HG03025 (cell line): ENCODE measurements around the gene OR2A5.
"Not testable (repeated sequence)": the region's sequence is repeated elsewhere in the genome, so short reads cannot be mapped to it uniquely, and the experiment has no call there.

Experiments
- ATAC-seq: cut with Tn5 transposase; IDR thresholded peaks from one replicate; pipeline ENCODE4 v1.9.1; 2021; ENCODE audit warnings: mild to moderate bottlenecking, moderate library complexity; ENCODE audit not compliant: unreplicated experiment, low FRiP score

OR2A5 gene

DNA sequence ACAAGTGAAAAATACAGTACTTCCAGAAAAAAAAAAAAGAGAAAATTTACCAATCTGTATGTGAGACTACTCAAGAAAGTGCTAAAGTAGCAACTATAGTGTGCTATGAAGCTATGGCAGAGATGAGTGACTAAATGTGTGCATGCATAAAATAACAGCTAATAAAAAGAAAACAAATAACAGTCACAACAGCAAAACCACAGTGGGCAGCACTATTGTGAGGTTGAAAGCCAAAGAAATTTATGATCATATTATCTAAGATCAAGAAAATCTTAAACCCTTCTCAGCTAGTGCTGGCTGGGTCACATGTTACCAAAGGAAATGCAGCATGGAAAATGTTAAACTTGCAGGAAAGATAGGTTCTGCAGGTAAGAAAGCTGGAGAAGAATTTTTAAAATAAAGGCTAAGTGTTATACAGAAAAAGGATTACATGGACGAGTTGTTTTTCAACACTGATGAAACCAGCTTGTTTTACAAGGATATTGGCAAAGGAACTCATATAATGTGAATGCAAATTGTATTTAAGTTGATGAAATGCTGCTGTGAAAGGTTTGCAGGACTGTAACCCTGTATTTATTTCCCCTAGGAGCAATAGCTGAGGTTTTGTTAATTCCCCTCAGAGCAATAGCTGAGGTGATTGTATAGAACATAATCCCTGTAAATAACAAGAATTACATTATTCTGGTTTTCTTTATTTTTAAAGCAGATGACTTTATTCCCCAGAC lies 15.6 kb upstream of the OR2A5 start:
- ATAC-seq, result no peak

DNA sequence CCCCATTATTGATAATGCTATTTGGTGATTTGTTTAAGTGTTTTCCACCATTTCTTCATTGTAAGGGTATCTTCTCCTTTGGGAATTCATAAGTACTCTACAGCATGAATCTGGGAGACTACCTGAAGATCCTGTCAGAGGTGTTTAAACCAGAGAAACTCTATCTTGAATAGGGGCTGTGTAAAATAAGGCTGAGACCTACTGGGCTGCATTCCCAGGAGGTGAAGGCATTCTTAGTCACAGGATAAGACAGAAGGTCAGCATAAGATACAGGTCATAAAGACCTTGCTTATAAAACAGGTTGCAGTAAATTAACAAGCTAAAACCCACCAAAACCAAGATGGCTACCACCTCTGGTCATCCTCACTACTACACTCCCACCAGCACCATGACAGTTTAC lies 13.4 kb upstream of the OR2A5 start:
- no peak for ATAC-seq

DNA sequence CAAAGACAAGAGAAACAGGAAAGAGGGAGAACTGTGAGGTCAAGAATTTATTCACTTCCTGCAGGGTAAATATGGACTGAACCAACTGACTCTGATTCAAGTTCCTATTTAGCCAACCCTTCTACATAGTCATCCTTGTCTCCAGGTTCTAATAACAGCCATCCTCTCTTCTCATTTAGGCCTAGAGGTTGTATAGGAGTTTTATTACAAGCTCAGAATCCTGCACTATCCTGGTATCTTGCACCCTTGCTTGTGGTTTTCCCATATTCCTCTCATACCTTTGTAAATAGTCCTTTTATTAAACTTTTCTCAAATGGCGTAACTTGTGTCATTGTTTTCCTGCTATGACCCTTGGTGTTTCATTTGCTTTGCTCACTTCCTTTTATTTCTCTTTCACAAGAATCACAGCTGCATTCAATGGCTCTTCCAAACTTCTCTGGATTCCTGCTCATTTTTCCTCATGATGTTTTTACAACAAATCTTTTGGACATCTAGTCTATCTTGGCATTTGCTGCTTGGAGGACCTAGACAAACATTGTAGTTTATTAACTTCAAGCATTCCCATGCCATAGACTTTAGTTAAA lies 12.4 kb upstream of the OR2A5 start:
- no peak for ATAC-seq

DNA sequence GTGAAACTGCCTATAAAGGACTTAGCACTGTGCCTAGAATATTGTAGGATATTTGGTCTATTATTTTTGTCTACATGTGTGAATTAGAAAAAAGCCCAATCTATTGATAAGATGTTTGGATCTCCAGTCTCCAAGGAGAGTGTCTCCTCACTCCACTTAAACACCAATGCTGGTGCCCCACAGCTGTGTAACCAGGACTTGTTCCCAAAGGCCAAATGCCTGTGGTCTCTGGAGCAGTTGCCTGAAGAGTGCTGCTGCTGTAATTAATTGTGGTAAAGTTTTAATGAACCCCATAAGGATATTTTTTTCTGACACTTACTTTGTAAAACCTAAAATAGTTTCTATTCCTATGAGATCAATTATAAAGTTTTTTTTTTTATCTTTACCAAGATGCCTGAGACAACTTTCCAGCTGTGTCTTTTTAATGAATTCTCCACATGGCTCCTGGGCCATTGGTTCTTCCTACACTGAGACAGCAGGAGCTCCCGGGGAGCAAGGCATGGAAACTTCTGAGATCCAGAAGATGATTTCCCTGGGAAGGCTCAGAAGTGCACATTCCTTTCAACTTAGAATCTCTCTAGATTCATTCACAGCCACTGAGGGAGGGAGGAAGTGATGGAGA lies 11.2 kb upstream of the OR2A5 start:
- no peak for ATAC-seq

DNA sequence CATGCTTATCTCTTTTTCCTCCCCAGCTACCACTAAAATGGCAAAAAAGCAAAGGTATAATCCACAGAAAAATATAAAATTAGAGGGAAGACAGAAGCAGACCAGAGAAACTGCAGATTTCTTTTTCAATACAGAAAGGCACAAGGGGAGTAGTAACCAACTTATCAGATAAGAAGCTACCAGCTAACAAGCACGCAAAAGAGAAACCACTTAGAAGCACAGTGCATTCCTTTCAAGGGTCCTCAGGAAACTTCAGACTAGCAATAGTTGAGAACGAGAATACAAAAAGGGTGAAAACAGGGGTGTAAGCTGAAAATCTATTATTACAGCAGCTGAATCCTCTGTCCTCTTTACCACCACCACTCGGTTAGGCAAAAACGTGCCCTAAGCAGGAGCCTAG lies 9.9 kb upstream of the OR2A5 start:
- no peak for ATAC-seq

DNA sequence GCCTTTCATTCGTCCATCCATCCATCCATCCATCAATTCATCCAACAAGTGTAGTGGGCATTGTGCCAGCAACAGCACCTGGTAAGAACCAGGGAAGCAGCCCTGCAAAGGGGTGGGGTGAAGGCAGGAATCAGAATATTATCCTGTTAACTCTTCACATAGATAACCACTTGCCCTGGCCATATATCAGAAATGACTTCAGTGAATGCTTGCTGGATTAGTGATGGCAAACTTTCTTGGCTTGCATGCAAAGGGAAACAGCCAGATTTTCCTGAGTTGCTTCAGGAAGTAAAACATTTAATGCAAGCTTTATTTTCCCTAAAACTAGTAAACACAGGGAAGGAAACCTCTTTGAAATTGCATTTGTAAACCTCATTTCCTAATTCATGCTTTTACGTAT lies 743 bp downstream of the OR2A5 start:
- ATAC-seq, result no peak

DNA sequence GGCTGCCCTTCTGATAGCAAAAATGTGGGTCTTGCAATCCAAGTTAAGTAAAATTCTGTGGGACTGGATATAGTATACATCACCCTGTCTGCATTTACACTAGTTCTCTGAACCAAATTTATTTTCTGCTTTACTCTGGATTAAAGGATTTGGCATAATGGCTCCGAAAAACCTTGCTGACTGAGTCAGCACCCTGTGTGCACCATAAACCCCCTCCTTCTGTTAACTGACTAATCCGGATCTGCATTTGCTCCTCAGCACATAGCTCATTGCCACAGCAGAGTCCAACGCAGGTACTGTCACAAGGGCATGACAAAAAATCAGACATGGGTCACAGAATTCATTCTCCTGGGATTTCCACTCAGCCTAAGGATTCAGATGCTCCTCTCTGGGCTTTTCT lies 1.3 kb downstream of the OR2A5 start:
- no peak for ATAC-seq

DNA sequence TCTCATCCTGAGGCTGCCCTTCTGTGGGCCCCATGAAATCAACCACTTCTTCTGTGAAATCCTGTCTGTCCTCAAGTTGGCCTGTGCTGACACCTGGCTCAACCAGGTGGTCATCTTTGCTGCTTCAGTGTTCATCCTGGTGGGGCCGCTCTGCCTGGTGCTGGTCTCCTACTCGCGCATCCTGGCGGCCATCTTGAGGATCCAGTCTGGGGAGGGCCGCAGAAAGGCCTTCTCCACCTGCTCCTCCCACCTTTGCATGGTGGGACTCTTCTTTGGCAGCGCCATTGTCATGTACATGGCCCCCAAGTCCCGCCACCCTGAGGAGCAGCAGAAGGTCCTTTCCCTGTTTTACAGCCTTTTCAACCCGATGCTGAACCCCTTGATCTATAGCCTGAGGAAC lies 2.1 kb downstream of the OR2A5 start:
- not testable (repeated sequence) for ATAC-seq

DNA sequence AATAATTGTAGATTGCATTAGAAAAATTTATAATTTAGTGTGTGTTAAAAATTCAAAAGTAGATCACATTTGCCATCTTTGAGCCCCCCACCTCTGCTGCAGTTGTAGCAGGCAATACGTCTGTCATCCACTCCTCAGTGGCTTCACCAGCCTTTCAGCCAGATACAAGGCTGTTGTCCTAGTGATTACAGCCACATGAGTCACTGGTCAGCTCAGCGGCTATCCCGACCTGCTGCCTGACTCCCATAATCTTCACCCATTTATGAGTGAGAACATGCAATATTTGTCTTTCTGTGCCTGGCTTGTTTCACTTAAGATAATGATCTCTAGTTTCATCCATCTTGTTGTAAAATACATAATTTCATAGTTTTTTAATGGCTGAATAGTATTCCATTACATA lies 9.2 kb downstream of the OR2A5 start:
- ATAC-seq, result no peak

DNA sequence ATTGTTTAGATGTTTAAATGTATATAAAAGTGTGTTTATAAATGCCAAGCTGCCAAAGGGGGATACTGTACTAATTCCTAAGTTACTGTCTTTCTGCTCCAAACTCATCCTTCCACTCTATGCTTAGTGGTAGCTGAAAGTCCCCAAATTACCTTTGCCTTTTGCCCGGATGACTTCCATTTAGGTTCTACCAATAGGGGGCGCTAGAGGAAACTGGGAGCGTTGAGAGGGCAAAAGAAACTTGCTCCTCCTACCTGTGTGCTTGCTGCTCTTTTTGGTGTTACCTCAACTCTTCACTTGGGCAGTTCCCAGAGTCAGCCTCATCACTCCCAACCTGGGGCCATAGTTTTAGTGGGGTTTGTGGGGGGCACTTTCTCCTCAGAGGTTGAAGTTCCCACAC lies 15.0 kb downstream of the OR2A5 start:
- no peak for ATAC-seq

DNA sequence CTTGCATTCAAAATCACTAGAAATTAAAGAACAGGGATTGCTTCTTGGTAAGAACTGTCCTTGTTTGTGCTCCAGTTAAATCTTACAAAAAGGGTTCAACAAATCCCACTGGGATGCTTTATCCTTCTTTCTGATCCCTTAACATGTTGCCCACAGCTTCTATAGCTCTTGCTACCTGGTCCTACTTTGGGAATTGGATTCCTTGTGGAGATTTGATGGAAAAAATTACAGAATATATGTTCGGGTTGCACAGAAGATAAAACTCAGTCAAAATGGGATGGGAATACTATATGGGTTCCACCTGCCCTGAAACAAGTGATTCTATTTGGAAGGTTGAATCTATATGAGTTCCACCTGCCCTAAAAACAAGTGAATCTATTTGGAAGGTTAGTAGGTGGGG lies 20.8 kb downstream of the OR2A5 start, which contains the start of gene OR2A25:
TSS of gene OR2A25 (plus strand) at position 301 of the 400 bp plus-strand sequence. CDS start 4,409 bp downstream, outside the sequence.
- ATAC-seq, result no peak

DNA sequence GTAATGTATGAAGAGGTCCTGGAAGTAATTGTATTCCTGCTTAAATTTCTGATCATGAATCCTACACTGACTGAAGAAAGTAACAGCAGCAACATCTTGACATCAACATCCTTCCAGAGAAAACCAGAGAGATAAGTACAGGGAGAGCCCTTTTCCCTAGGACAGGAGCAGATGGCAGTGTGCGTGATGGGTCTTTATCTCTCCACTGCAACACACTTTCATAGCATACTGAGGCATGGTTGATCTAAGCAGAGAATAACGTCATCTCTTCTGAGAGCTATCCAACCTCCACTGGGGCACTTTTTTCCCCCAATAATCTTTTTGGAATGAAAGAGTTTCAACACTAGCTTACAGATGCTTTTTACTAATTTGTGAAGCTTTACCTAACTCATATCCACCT lies 21.2 kb downstream of the OR2A5 start:
- no peak for ATAC-seq

DNA sequence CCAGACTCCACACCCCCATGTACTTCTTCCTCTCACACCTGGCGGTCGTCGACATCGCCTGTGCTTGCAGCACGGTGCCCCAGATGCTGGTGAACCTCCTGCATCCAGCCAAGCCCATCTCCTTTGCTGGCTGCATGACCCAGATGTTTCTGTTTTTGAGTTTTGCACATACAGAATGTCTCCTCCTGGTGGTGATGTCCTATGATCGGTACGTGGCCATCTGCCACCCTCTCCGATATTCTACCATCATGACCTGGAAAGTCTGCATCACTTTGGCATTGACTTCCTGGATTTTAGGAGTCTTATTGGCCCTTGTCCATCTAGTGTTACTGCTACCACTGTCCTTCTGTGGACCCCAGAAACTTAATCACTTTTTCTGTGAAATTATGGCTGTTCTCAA lies 25.6 kb downstream of the OR2A5 start:
- ATAC-seq, result no peak

DNA sequence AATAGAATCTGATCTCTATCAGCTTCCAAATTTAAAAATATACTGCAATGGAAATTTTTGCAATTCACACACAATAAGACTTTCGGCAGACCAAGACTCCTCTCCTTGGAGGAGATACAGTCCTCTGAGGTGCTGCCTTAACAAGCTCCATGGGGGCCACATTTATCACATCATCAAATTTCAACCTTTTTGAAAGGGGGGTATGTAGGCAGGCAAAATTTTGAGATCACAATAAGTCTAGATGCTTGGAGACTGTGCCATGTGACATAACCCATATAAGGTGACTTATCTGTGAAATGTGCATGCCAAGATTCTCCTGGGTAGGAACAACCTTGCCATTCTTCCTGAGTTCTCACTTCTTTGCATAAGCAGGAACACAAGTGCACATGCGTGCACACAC lies 37.2 kb downstream of the OR2A5 start, which contains the start of gene OR2A12:
TSS of gene OR2A12 (plus strand) at position 301 of the 400 bp plus-strand sequence. CDS start 8,830 bp downstream, outside the sequence.
- no peak for ATAC-seq

DNA sequence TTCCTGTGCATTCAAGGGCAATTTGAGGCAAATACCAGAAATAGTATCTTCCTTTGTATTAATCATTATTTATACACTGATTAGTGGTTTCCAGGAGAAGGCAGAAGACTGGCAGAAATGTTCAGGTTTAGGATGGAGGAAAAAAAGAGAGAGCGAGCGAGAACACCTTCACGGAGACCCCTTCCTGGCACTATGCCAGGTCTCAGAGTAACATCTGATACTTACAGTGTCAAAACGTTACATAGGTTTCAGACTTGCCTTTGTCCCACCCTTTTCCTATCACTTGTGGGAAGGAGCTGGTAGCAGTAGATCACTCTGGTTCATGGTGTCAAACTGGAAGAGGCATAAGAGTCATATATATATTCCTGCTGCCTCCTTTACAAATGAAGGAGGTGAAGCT lies 38.0 kb downstream of the OR2A5 start:
- ATAC-seq, result no peak

DNA sequence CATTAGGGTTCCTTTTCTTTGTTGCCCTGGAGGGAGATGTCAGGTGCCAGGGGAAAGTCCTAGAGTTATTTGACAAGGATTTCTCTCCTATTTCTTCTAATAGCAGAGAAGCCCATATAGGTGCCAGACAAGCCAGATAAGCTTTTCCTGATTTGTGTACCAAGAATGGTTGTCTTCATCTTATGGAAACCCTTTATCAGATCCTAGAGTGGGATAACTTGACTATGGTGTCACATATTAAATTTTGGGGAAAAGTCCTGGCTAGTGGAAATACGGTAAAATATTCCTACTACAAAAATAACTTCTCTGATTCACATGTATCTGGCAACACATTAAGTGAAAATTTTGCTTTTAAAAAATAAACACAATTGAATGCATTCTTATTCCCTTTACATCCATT lies 38.5 kb downstream of the OR2A5 start:
- ATAC-seq, result no peak

DNA sequence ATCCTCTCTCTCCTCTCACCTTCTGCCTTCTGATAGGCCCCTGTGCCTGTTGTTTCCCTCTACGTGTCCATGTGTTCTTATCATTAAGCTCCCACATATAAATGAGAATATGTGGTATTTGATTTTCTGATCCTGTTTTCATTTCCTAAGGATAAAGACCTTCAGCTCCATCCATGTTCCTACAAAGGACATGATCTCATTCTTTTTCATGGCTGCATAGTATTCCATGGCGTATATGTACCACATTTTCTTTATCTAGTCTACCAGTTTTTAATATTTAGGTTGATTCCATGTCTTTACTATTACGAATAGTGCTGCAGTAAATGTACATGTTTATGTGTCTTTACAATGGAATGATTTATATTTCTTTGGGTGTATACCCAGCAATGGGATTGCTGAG lies 41.9 kb downstream of the OR2A5 start:
- no peak for ATAC-seq

DNA sequence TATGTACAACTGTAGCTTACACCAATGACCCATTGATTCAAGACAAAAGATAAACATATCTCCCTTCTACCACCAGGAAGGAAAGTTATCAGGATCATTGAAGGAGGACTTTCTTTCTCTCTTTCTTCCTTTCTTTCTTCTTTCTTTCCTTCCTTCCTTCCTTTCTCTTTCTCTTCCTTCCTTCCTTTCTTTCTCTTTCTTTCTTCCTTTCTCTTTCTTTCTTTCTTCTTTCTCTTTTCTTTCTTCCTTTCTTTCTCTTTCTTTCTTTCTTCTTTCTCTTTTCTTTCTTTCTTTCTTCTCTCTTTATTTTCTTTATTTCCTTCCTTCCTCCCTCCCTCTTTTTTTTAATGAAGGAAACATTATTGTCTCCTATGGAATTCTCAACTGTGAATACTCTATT lies 50.0 kb downstream of the OR2A5 start:
- no peak for ATAC-seq

DNA sequence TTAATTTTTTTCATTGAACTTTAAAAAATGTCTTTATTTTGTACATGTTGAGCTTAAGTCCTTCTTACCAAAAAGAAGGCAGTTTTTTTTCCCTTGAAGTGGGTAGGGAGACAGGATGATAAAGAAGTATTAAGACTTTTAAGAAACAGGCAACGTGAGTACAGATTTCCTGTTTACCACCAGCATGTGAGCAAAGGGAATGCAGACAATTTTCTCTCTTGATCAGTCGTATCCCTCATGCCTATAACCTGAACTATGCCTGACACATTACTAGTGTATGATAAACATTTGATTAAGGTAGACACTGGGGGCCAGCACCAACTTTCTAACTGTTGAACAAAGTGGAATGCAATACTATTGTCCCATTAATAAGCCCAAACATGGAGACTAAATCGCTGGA lies 51.9 kb downstream of the OR2A5 start:
- no peak for ATAC-seq

DNA sequence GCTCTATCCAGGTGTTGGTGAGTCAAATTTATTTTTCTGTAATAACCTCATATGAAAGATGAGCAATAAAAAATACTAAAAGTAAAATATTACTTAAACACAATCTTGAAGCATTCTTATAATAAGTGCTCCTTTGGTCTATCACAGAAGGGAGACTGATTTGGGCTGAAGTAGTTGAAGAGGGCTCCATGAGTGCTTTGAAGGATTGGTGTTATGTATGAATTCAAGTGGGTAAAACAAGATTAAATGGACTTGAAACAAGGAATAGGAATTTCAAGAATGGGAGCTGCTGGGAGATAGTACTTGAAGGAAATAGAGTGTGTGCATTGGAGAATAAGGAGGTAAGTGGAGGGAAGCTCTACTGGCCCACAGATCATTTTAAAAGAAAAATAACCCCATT lies 53.3 kb downstream of the OR2A5 start:
- ATAC-seq, result no peak

DNA sequence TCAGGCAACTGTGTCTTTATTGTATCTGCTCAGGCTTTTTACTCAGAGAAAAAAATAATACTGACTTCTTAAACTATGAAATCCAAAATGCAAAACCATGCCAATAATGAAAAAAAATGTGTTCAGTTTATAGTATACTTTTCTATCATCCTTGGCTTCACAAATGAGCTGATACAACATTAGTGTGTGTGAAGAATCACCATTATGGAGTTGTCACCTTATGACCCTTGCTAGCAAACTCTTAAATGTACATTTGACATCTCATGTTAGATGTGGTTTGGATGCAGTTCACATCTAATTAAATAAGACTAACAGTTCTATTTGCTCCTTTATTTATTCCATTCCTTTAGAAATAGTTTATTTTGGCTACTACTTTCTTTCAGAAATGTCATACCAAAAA lies 56.5 kb downstream of the OR2A5 start:
- no peak for ATAC-seq
